Adrenal gland (tissue), 12 donors: ENCODE results near the gene SP110. TPM values are rescaled to one million over a fixed set of nuclear protein-coding genes. Genes with fewer than 3 reads are reported as not detected.
A peak's percentile ranks its signal among the peaks of the same experiment; 100 is the strongest.

Experiments
- DNase-seq, 7 donors: peaks; one replicate each; pipeline ENCODE4 v3.0.0-alpha.2; 2019 to 2020
- H3K27ac ChIP-seq, 5 donors: fragments of 200-600 bp; sonication (generic) in 4 of 5; 1 replicate in 3 of 5; 2 replicates in 2 of 5; pipeline versions ENCODE4 v1.5.1 to v1.8.0; 2016 to 2020; ENCODE audit warnings: mild to moderate bottlenecking in 1 of 5
- H3K27me3 ChIP-seq: fragments of 200-600 bp; 2 replicates; pipeline ENCODE4 v1.8.0; 2021
- H3K36me3 ChIP-seq, 2 donors: fragments of 200-600 bp; replicated peaks in 1 of 2; 1 replicate in 1 of 2; 2 replicates in 1 of 2; pipeline versions ENCODE4 v1.5.1 to v1.8.0; 2018 to 2022
- H3K4me1 ChIP-seq, 2 donors: fragments of 200-600 bp; replicated peaks in 1 of 2; 1 replicate in 1 of 2; 2 replicates in 1 of 2; pipeline versions ENCODE4 v1.5.1 to v1.8.0; 2018 to 2021
- H3K4me3 ChIP-seq, 4 donors: fragments of 200-600 bp; sonication (generic) in 3 of 4; one replicate each; pipeline ENCODE4 v1.5.1; 2016 to 2018
- H3K9me3 ChIP-seq, 3 donors: fragments of 200-600 bp; sonication (generic) in 1 of 3; replicated peaks in 1 of 3; 1 replicate in 2 of 3; 2 replicates in 1 of 3; pipeline versions ENCODE4 v1.5.1 to v1.8.0; 2016 to 2021
- POLR2A ChIP-seq, 2 donors: fragments of 450-650 bp; IDR thresholded peaks; one replicate each; pipeline ENCODE4 v1.6.1; 2017; ENCODE audit warnings: antibody characterized with exemption in 2 of 2, mild to moderate bottlenecking in 2 of 2, moderate library complexity in 1 of 2
- WGBS, 4 donors: extraction: QIAGEN DNeasy Blood & Tissue Kit in 2 of 4; methylation state at CpG; one replicate each; pipeline versions ENCODE4 v1.1.5 to v1.1.7; 2013 to 2017; 5-methylcytosine and 5-hydroxymethylcytosine counted together
- intact Hi-C, 2 donors: fragments of 100-400 bp; cut with DNase I; formaldehyde crosslinking; loops; one replicate each; pipeline versions ENCODE4 v1.14.1 to v1.15.0; 2022 to 2023
- polyA plus RNA-seq, 3 donors: library from polyadenylated mRNA; stranded (reverse); fragments of 200-250 nt in 2 of 3; fragments of 350-450 nt in 1 of 3; fragmentation: Illumina TruSeq in 1 of 3; extraction: RNeasy Lipid Tissue Mini Kit (QIAGEN cat#74804) in 1 of 3; gene quantifications; one replicate each; pipeline ENCODE4 v1.2.3, GENCODE V29; 2013 to 2014
- total RNA-seq, 9 donors: library from RNA; depleted of rRNA in 4 of 9; stranded (reverse); fragments of >200 nt in 4 of 9; fragments of 120-200 nt in 1 of 9; fragmentation: NEBNext Ultra II Directional in 1 of 9; extraction: Animal tissue kit (Norgen Biotek cat#: 25700) in 1 of 9; gene quantifications; one replicate each; pipeline versions ENCODE4 v1.1.0 to v1.2.4, GENCODE V29; 2013 to 2023
- TF ChIP-seq, protein P1 (sequence below), 6 experiments: fragments of 450-650 bp in 4 of 6; fragments of 200-600 bp in 2 of 6; sonication (generic) in 1 of 6; IDR thresholded peaks; 1 replicate in 5 of 6; 2 replicates in 1 of 6; pipeline versions ENCODE4 v1.5.1 to v1.8.0; 2016 to 2021; ENCODE audit warnings: antibody characterized with exemption in 6 of 6, mild to moderate bottlenecking in 2 of 6, moderate library complexity in 1 of 6
- donor health status: healthy with polysubstance abuse.
- donor health status: Bipolar disorder and iron deficiency.
- donor health status: DM: yes; HTN: yes; CAD: no.
- donor health status: DM: no; HTN: no; CAD: no.
- donor health status: DM: no; HTN: no; CAD: no.
- donor health status: DM: yes; HTN: yes; CAD: no.

SP110 gene
- total and polyA plus RNA-seq, 12 donors: 7.8 to 37.9 (median 16.8) TPM

DNA sequence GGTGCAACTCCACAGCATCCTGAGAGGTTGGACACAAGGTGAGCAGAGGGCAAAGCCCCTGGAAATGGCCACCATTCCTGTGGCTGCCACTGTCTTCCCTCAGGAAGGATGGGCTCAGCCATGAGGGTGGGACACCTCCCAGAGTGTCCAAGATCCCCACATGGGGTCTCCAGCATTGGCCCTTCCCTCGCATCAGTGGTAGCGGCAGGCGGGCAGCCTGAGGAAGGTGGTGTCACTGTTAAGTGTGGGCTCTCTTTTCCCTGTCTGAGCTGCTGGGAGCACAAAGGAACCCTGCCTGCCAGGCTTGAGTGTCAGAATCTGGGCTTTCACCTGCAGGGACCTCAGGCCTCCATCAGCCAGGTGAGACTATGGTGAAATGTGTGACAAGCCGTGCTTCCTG, 47.6 kb downstream of the SP110 start:
- no peak overlapping the region for H3K4me3 ChIP-seq
- H3K27ac ChIP-seq: no peak overlapping the region
- no peaks in the 10 kb centered on the region for H3K9me3 ChIP-seq
- DNase-seq: no peak
- peaks cover 0 to 29% of the 10 kb centered on the region in 2 donors for H3K36me3 ChIP-seq
- WGBS, 4 donors: 98 to 100% (median 98%) methylated on average over 4 of the region's 4 CpGs; no CpG with 5 or more reads in 1 of the 4 donors
- no peaks in the 10 kb centered on the region for H3K27me3 ChIP-seq
- intact Hi-C loops: no loop called here
- no peaks in the 10 kb centered on the region for H3K4me1 ChIP-seq
- TF ChIP-seq, protein P1, sequence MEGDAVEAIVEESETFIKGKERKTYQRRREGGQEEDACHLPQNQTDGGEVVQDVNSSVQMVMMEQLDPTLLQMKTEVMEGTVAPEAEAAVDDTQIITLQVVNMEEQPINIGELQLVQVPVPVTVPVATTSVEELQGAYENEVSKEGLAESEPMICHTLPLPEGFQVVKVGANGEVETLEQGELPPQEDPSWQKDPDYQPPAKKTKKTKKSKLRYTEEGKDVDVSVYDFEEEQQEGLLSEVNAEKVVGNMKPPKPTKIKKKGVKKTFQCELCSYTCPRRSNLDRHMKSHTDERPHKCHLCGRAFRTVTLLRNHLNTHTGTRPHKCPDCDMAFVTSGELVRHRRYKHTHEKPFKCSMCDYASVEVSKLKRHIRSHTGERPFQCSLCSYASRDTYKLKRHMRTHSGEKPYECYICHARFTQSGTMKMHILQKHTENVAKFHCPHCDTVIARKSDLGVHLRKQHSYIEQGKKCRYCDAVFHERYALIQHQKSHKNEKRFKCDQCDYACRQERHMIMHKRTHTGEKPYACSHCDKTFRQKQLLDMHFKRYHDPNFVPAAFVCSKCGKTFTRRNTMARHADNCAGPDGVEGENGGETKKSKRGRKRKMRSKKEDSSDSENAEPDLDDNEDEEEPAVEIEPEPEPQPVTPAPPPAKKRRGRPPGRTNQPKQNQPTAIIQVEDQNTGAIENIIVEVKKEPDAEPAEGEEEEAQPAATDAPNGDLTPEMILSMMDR (IDR thresholded peaks at IDR 0.05): no peak
- TF ChIP-seq POLR2A (IDR thresholded peaks at IDR 0.05): no peak

DNA sequence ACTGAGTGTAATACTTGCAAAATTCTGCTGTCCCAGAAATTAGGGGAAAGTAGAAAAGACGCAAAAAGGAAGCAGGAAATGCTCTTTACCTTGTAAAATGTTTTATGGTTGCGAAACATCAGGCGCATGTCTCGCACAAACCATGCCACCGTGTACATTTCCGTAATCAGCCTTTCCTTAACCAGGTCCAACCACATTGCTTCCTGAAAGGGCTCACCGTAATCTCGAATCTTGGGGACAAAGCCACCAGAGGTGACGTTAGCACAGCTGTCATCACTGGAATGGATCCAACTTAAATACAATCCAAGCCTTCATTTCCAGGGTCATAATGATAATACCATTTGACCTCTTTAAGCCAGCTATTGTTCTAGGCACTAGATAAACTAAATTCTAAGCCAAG, 49.3 kb downstream of the SP110 start:
- Histone ChIP-seq H3K27ac (peak overlapping the region in 1 of 5 donors; percentile 4), H3K36me3 (peaks cover 0 to 14% of the 10 kb centered on the region in 2 donors), H3K27me3 (no peaks in the 10 kb centered on the region), H3K9me3 (no peaks in the 10 kb centered on the region), H3K4me1 (no peaks in the 10 kb centered on the region), H3K4me3 (no peak overlapping the region)
- TF ChIP-seq, protein P1 (IDR thresholded peaks at IDR 0.05): no peak
- no peak for TF ChIP-seq POLR2A (IDR thresholded peaks at IDR 0.05)
- WGBS, 4 donors: 57 to 70% (median 64%) methylated on average over 9 of the region's 9 CpGs
- DNase-seq: peak in 1 of 7 donors; percentile 32
- intact Hi-C loops: no loop called here

DNA sequence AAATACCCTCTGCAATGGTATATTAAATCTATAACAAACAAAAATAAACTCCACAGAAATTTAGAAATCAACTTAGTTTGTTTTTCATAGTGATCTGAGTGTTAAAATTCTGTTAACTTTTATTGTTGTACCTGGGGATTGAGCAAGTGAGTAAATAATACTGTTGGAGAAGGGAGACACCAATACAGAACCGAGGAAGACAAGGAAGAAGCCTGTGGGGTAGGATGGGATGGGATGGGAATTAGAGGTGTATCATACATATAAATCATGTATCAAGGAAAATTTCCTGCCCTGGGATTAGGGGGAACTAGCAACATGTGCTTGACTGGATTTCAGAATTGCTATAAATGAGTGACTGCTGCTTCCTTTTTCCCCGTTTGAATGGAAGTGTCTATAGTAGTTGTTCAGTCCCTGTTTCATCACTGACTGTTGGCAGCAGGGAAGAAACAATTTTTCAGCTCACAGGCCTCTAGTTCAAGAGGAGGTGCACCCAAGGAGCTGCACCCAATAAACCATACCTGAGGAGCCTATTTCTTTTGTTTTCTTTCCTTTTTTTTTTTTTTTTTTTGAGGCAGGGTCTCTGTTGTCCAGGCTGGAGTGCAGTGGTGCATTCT, 53.1 kb downstream of the SP110 start:
- WGBS, 4 donors: 73 to 89% (median 78%) methylated on average over 2 of the region's 2 CpGs
- Histone ChIP-seq H3K4me3 (no peak overlapping the region), H3K27ac (no peak overlapping the region), H3K36me3 (no peaks in the 10 kb centered on the region), H3K27me3 (no peaks in the 10 kb centered on the region), H3K4me1 (no peaks in the 10 kb centered on the region), H3K9me3 (no peaks in the 10 kb centered on the region)
- intact Hi-C loops: no loop called here
- no peak for DNase-seq
- no peak for TF ChIP-seq POLR2A (IDR thresholded peaks at IDR 0.05)
- TF ChIP-seq, protein P1 (IDR thresholded peaks at IDR 0.05): no peak

DNA sequence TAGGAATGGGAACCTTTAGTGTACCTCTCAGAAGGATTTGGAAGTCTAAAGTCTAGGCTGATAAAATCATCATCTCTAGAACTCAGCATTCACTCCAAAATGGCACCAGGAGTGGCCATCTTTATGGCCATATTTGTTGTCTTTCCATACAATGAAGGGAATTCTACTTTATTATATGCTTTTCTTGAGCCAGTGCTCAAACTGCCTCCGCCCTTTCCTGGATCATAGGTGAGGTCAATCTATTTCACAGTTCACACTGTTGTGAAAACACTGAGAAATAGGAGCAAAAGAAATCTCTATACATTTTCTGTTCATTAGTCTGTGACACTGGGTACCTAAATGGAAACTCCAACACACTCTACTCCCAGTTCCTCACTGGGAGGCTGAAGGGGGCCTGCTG, 55.6 kb downstream of the SP110 start:
- Histone ChIP-seq H3K4me1 (no peaks in the 10 kb centered on the region), H3K9me3 (no peaks in the 10 kb centered on the region), H3K27ac (no peak overlapping the region), H3K36me3 (no peaks in the 10 kb centered on the region), H3K4me3 (no peak overlapping the region), H3K27me3 (no peaks in the 10 kb centered on the region)
- intact Hi-C loops: loop anchor here (5.0 kb wide), 2 partner anchors 97 to 157 kb away; partner anchors contain the start of gene SLC16A14 (in 1 of the 2)
- DNase-seq: no peak
- 88 to 100% (median 98%) methylated on average over 1 of the region's 1 CpG for WGBS, 4 donors
- TF ChIP-seq, protein P1 (IDR thresholded peaks at IDR 0.05): no peak
- TF ChIP-seq POLR2A (IDR thresholded peaks at IDR 0.05): no peak
